HG03175 (cell line): Measurements from ENCODE around the gene CPEB2.

ENCODE experiments used
- ATAC-seq: cut with Tn5 transposase; IDR thresholded peaks from one replicate; pipeline ENCODE4 v1.9.1; 2021; ENCODE audit warnings: mild to moderate bottlenecking, moderate library complexity; ENCODE audit not compliant: unreplicated experiment

The CPEB2 gene

DNA sequence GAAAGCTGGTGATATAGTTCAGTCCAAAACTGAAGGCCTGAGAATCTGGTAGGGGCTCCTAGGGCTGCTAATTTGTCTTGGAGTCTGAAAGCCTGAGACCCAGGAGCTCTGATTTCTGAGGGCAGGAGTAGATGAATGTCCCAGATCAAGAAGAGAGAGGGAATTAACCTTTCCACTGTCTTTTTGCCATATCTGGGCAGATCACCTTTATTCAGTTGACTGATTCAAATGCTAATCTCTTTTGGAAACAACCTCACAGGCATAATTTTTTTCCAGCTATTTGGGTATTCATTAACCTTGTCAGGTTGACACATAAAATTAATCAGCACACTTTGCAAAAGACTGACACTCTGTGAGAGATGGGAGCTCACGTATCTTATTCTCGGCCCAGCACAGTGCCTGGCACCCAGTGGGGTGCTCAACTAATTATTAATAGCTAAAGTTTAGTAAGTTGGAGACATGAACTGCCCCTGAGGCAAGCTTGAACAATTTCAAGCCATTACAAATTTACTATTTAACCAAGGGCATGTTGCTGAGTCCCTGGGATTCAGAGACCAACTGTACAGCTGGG, 114.3 kb downstream of the CPEB2 start:
- no peak for ATAC-seq

GRCh38 chr4:15117270-15117946, 115.1 kb downstream of the CPEB2 start:
- ATAC-seq = no peak

GRCh38 chr4:15118292-15118691, 116.0 kb downstream of the CPEB2 start:
- no peak for ATAC-seq
